DMS79 (cell line): ENCODE measurements around the gene UVRAG.

Experiments used
- DNase-seq: peaks from one replicate; lab custom pipeline; 2025; lab: John Stamatoyannopoulos, UW

Gene UVRAG

GRCh38 chr11:75809991-75810390, 5.0 kb upstream of the UVRAG start:
- no peak for DNase-seq

- no peak for DNase-seq
Observed at GRCh38 chr11:75810637-75811390, 4.2 kb upstream of the UVRAG start.

- DNase-seq = no peak
Observed at GRCh38 chr11:75811485-75811884, 3.5 kb upstream of the UVRAG start.

GRCh38 chr11:75812542-75813040, 2.4 kb upstream of the UVRAG start:
- DNase-seq = no peak

GRCh38 chr11:75813124-75813523, 1.9 kb upstream of the UVRAG start:
- DNase-seq = no peak

- DNase-seq = no peak
Observed at GRCh38 chr11:75813622-75814039, 1.4 kb upstream of the UVRAG start.

- peak; percentile 92 for DNase-seq
Observed at GRCh38 chr11:75814363-75814676, 690 bp upstream of the UVRAG start.

GRCh38 chr11:75815345-75816168, 547 bp downstream of the UVRAG start:
- DNase-seq = no peak

GRCh38 chr11:75816561-75817239, 1.7 kb downstream of the UVRAG start:
- DNase-seq = no peak

GRCh38 chr11:75820645-75821044, 5.6 kb downstream of the UVRAG start:
- no peak for DNase-seq

- DNase-seq = no peak
Observed at GRCh38 chr11:75821202-75821601, 6.2 kb downstream of the UVRAG start.

GRCh38 chr11:75822541-75822940, 7.5 kb downstream of the UVRAG start:
- no peak for DNase-seq

- no peak for DNase-seq
Observed at GRCh38 chr11:75823415-75823814, 8.4 kb downstream of the UVRAG start.

GRCh38 chr11:75823946-75824345, 8.9 kb downstream of the UVRAG start:
- no peak for DNase-seq

GRCh38 chr11:75826461-75827230, 11.6 kb downstream of the UVRAG start:
- no peak for DNase-seq

GRCh38 chr11:75827562-75827961, 12.6 kb downstream of the UVRAG start:
- no peak for DNase-seq

- DNase-seq = no peak
Observed at GRCh38 chr11:75831915-75832502, 17.0 kb downstream of the UVRAG start.

- no peak for DNase-seq
Observed at GRCh38 chr11:75834728-75835127, 19.7 kb downstream of the UVRAG start.

GRCh38 chr11:75836417-75836816, 21.4 kb downstream of the UVRAG start:
- no peak for DNase-seq

- DNase-seq = no peak
Observed at GRCh38 chr11:75839851-75840250, 24.8 kb downstream of the UVRAG start.

GRCh38 chr11:75840522-75840921, 25.5 kb downstream of the UVRAG start:
- DNase-seq = no peak

GRCh38 chr11:75841739-75842138, 26.7 kb downstream of the UVRAG start:
- no peak for DNase-seq
